HepG2 (cell line): Measurements from ENCODE around the gene PROX2. TPM values are rescaled to one million over a fixed set of nuclear protein-coding genes. Genes with fewer than 3 reads are reported as not detected.

Source experiments
- ATAC-seq: fragments of 200-7000 bp; cut with Tn5 transposase; 3 replicates; pipeline ENCODE4 v1.9.1; 2020; ENCODE audit warnings: mild to moderate bottlenecking, moderate library complexity
- BruUV-seq: library from RNA; stranded (reverse); fragments of 400-500 nt; replicated peaks from 2 replicates; lab custom pipeline; 2021; lab: Mats Ljungman, UMichigan
- CTCF ChIA-PET: fragments of 300-600 bp; formaldehyde crosslinking; extraction: SDS; loops from one replicate; lab custom pipeline; 2021; ENCODE audit warnings: low total read pairs, inconsistent platforms, low intra/inter-chr PET ratio; lab: Yijun Ruan, JAX
- POLR2A ChIA-PET: fragments of 350-600 bp; sonication (Branson Sonifier 250); formaldehyde crosslinking; loops from one replicate; lab custom pipeline; 2020; ENCODE audit warnings: antibody characterized with exemption, inconsistent platforms; lab: Yijun Ruan, JAX
- DNase-seq: peaks from one replicate; pipeline ENCODE4 v3.0.0-alpha.2; 2015; ENCODE audit warnings: low spot score
- FAIRE-seq: peaks from 3 replicates; lab custom pipeline; 2011; peaks lifted over from hg19 to GRCh38; lab: Jason Lieb, UNC
- H2AFZ ChIP-seq: one replicate; pipeline ENCODE4 v1.6.1; 2011; ENCODE audit warnings: low read length, inconsistent platforms
- H3K27ac ChIP-seq: fragments of 300-600 bp; 3 replicates; pipeline ENCODE4 v1.8.0; 2011; ENCODE audit warnings: mixed run types, mild to moderate bottlenecking, mixed read lengths, low read length, inconsistent platforms; ENCODE audit not compliant: insufficient read depth; ENCODE audit errors: extremely low read length
- H3K27me3 ChIP-seq, 2 experiments: fragments of 200-600 bp in 1 of 2; 2 replicates in 1 of 2; 3 replicates in 1 of 2; pipeline versions ENCODE4 v1.6.0 to v1.8.0; 2011; ENCODE audit warnings: low read length in 2 of 2, mild to moderate bottlenecking in 2 of 2, moderate library complexity in 2 of 2, inconsistent platforms in 1 of 2; ENCODE audit not compliant: insufficient read depth in 2 of 2, control insufficient read depth in 1 of 2
- H3K36me3 ChIP-seq, 2 experiments: fragments of 200-600 bp in 1 of 2; replicated peaks in 1 of 2; 2 replicates in 1 of 2; 3 replicates in 1 of 2; pipeline versions ENCODE4 v1.5.1 to v1.8.0; 2011; ENCODE audit warnings: low read length in 2 of 2, inconsistent platforms in 1 of 2; ENCODE audit not compliant: insufficient read depth in 2 of 2, control insufficient read depth in 1 of 2
- H3K4me1 ChIP-seq: 2 replicates; pipeline ENCODE4 v1.5.1; 2012; ENCODE audit warnings: low read length, inconsistent platforms; ENCODE audit not compliant: insufficient read depth
- H3K4me2 ChIP-seq: 2 replicates; pipeline ENCODE4 v1.6.0; 2011; ENCODE audit warnings: low read depth, low read length, inconsistent platforms
- H3K4me3 ChIP-seq, 3 experiments: fragments of 200-600 bp in 1 of 3; sonication (generic), shearing (Covaris generic) in 1 of 3; replicated peaks in 1 of 3; 2 replicates each; pipeline ENCODE4 v1.5.1; 2011 to 2016; ENCODE audit warnings: low read length in 3 of 3, inconsistent platforms in 2 of 3, low read depth in 2 of 3, mild to moderate bottlenecking in 2 of 3, control low read depth in 1 of 3, mixed read lengths in 1 of 3; ENCODE audit not compliant: insufficient read depth in 1 of 3
- H3K79me2 ChIP-seq: one replicate; pipeline ENCODE4 v1.6.1; 2011; ENCODE audit warnings: low read length, inconsistent platforms; ENCODE audit not compliant: insufficient read depth
- H3K9ac ChIP-seq: 2 replicates; pipeline ENCODE4 v1.6.0; 2011; ENCODE audit warnings: mild to moderate bottlenecking, low read depth, low read length, inconsistent platforms; ENCODE audit not compliant: insufficient read depth
- H3K9me3 ChIP-seq: 2 replicates; pipeline ENCODE4 v1.5.1; 2012; ENCODE audit warnings: mild to moderate bottlenecking, low read length
- H4K20me1 ChIP-seq: 2 replicates; pipeline ENCODE4 v1.6.0; 2011; ENCODE audit warnings: inconsistent platforms, mild to moderate bottlenecking, low read length, moderate library complexity; ENCODE audit not compliant: insufficient read depth
- ATF4 ChIP-seq, 2 experiments: fragments of 450-650 bp in 1 of 2; sonication (generic) in 1 of 2; formaldehyde crosslinking; IDR thresholded peaks; 2 replicates each; pipeline versions ENCODE4 v1.5.0 to v1.8.0; 2020 to 2022; ENCODE audit warnings: mild to moderate bottlenecking in 1 of 2, missing genetic modification reagents in 1 of 2
- CBFB ChIP-seq: sonication (generic); formaldehyde crosslinking; IDR thresholded peaks from 2 replicates; pipeline ENCODE4 v1.4.0; 2020; ENCODE audit warnings: missing genetic modification reagents
- CCAR2 ChIP-seq: fragments of 200-400 bp; formaldehyde crosslinking; optimal IDR thresholded peaks from 2 replicates; pipeline ENCODE3; 2018; ENCODE audit warnings: low read depth, mild to moderate bottlenecking, low read length, moderate library complexity
- FIP1L1 ChIP-seq: fragments of 200-400 bp; formaldehyde crosslinking; IDR thresholded peaks from 2 replicates; pipeline ENCODE4 v1.6.1; 2018; ENCODE audit warnings: low read depth, mild to moderate bottlenecking, low read length, moderate library complexity, borderline replicate concordance; ENCODE audit not compliant: insufficient read depth
- GABPB1 ChIP-seq: IDR thresholded peaks from 2 replicates; pipeline ENCODE4 v1.6.1; 2016; ENCODE audit warnings: mild to moderate bottlenecking, missing genetic modification reagents, moderate library complexity, missing compliant biosample characterization
- HMGA1 ChIP-seq: sonication (generic); formaldehyde crosslinking; conservative IDR thresholded peaks from 2 replicates; pipeline ENCODE4 v1.4.0; 2020; ENCODE audit warnings: missing genetic modification reagents
- MED1 ChIP-seq: sonication (generic); formaldehyde crosslinking; IDR thresholded peaks from 2 replicates; pipeline ENCODE4 v1.4.0; 2020; ENCODE audit warnings: missing genetic modification reagents
- MTF2 ChIP-seq: sonication (generic); formaldehyde crosslinking; IDR thresholded peaks from 2 replicates; pipeline ENCODE4 v1.5.0; 2020; ENCODE audit warnings: missing genetic modification reagents, borderline replicate concordance
- PRMT3 ChIP-seq: sonication (generic); formaldehyde crosslinking; IDR thresholded peaks from 2 replicates; pipeline ENCODE4 v1.8.1; 2022; ENCODE audit warnings: low read depth, mild to moderate bottlenecking, moderate library complexity, missing genetic modification reagents, borderline replicate concordance
- RBFOX2 ChIP-seq: fragments of 200-400 bp; formaldehyde crosslinking; IDR thresholded peaks from 2 replicates; pipeline ENCODE4 v1.6.1; 2017; ENCODE audit warnings: low read depth, mild to moderate bottlenecking, low read length
- ZFP37 ChIP-seq: sonication (generic); formaldehyde crosslinking; IDR thresholded peaks from 2 replicates; pipeline ENCODE4 v1.4.0; 2020; ENCODE audit warnings: missing genetic modification reagents, borderline replicate concordance
- ZFY ChIP-seq: sonication (generic); formaldehyde crosslinking; IDR thresholded peaks from 2 replicates; pipeline ENCODE4 v1.4.0; 2020; ENCODE audit warnings: missing genetic modification reagents
- ZNF576 ChIP-seq: sonication (generic); formaldehyde crosslinking; IDR thresholded peaks from 2 replicates; pipeline ENCODE4 v1.4.0; 2020; ENCODE audit warnings: mild to moderate bottlenecking, missing genetic modification reagents
- ZNF792 ChIP-seq: IDR thresholded peaks from 2 replicates; pipeline ENCODE4 v1.6.1; 2016
- in situ Hi-C: cut with HindIII; loops from 2 replicates; pipeline ENCODE4 v1.10.0; 2017; ENCODE audit warnings: low pct_unique_long_range_greater_than_20kb; ENCODE audit not compliant: extremely low pct_ligation_motif_present
- intact Hi-C: fragments of 100-400 bp; cut with micrococcal nuclease; formaldehyde crosslinking; loops from one replicate; pipeline ENCODE4 v1.10.0; 2022; ENCODE audit not compliant: unreplicated experiment
- polyA plus RNA-seq, 8 experiments: library from polyadenylated mRNA; depleted of rRNA in 3 of 8; stranded (reverse) in 7 of 8; unstranded in 1 of 8; fragments of >200 nt; fragmentation: Illumina TruSeq in 4 of 8; extraction: Trizol in 4 of 8; gene quantifications; 2 replicates each; pipeline versions ENCODE4 v1.2.1 to v1.2.3, GENCODE V29; 2011 to 2016; ENCODE audit warnings: low read depth in 4 of 8, missing spikeins in 1 of 8, mixed read lengths in 1 of 8; ENCODE audit not compliant: insufficient read depth in 1 of 8
- total RNA-seq, 5 experiments: library from RNA; depleted of rRNA; stranded (reverse); fragments of >200 nt; fragmentation: Illumina TruSeq; extraction: Trizol; gene quantifications; 2 replicates each; pipeline ENCODE4 v1.2.3, GENCODE V29; 2016; ENCODE audit warnings: low read depth in 1 of 5

The PROX2 gene
- total and polyA plus RNA-seq, 2 of the 13 experiments (the other 11 are each of a cell fraction or from before 2014, with no cell fraction given), result not detected

GRCh38 chr14:74846168-74846567 is 29.8 kb downstream of the PROX2 start (continued):
- no peak for TF ChIP-seq ATF4 (CRISPR knock-in tag; IDR thresholded peaks at IDR 0.05)
- no peak for TF ChIP-seq ZFP37 (CRISPR knock-in tag)
- no peak for TF ChIP-seq GABPB1 (CRISPR knock-in tag)
- no peak for TF ChIP-seq CCAR2
- TF ChIP-seq ZFY, result no peak
- TF ChIP-seq PRMT3 (CRISPR knock-in tag), result no peak
- TF ChIP-seq ZNF576 (CRISPR knock-in tag), result no peak
- no peak for TF ChIP-seq CBFB (CRISPR knock-in tag)
- no peak for TF ChIP-seq HMGA1 (CRISPR knock-in tag)
- no peak for TF ChIP-seq MTF2 (CRISPR knock-in tag)
- TF ChIP-seq ZNF792 (CRISPR knock-in tag), result no peak

GRCh38 chr14:74843653-74844052 is 32.3 kb downstream of the PROX2 start:
- Histone ChIP-seq H3K4me2 (no peak overlapping the region), H4K20me1 (no peaks in the 10 kb centered on the region), H3K79me2 (no peaks in the 10 kb centered on the region), H3K27ac (no peak overlapping the region), H3K4me3 (no peak overlapping the region), H2AFZ (no peak overlapping the region), H3K36me3 (0 out of 5 replicates have a peak, but pooled peaks cover 0 to 1% of the 10 kb centered on the region in 2 experiments), H3K9me3 (no peaks in the 10 kb centered on the region), H3K27me3 (no peaks in the 10 kb centered on the region), H3K4me1 (peaks cover 7% of the 10 kb centered on the region), H3K9ac (no peak overlapping the region)
- ATAC-seq (no peak), DNase-seq (no peak), FAIRE-seq (no peak)
- ChIA-PET CTCF (no interaction called here), POLR2A (no interaction called here)
- intact Hi-C loops (no loop called here), in situ Hi-C loops (no loop called here)
- no TSS peak for BruUV-seq
- no peak for TF ChIP-seq FIP1L1
- TF ChIP-seq RBFOX2, result no peak
- no peak for TF ChIP-seq MED1 (CRISPR knock-in tag)
